ENCODE measurements around the gene KCNE4.
A peak's percentile ranks its signal among the peaks of the same experiment; 100 is the strongest.

KCNE4 gene

GRCh38 chr2:223101340-223102039 lies 49.5 kb downstream of the KCNE4 start:
- TF ChIP-seq ZFX (IDR thresholded peaks at IDR 0.05; ENCODE audit: borderline replicate concordance) = no peak
- TF ChIP-seq CTCF (IDR thresholded peaks at IDR 0.05) = peak; percentile 73
- H3K27ac ChIP-seq = no peak overlapping the region

- H3K27ac ChIP-seq = no peak overlapping the region
- TF ChIP-seq ZFX (IDR thresholded peaks at IDR 0.05; ENCODE audit: borderline replicate concordance) (no peak), CTCF (IDR thresholded peaks at IDR 0.05) (peak; percentile 31)
These were observed 50.0 kb downstream of the KCNE4 start for GRCh38 chr2:223102040-223102400.

- TF ChIP-seq CTCF (IDR thresholded peaks at IDR 0.05) (no peak), ZFX (IDR thresholded peaks at IDR 0.05; ENCODE audit: borderline replicate concordance) (no peak)
- no peak overlapping the region for H3K27ac ChIP-seq
These were observed 50.5 kb downstream of the KCNE4 start for GRCh38 chr2:223102450-223102849.

GRCh38 chr2:223104336-223105132 lies 52.5 kb downstream of the KCNE4 start:
- TF ChIP-seq CTCF (IDR thresholded peaks at IDR 0.05) (no peak), ZFX (IDR thresholded peaks at IDR 0.05; ENCODE audit: borderline replicate concordance) (no peak)

More at GRCh38 chr2:223104336-223105132, 52.5 kb downstream of the KCNE4 start:
- no peak overlapping the region for H3K27ac ChIP-seq
